WERI-Rb-1 (cell line): ENCODE results near the gene THOC6.
A peak's percentile ranks its signal among the peaks of the same experiment; 100 is the strongest.

Experiments used
- DNase-seq: peaks from one replicate; pipeline ENCODE4 v3.0.0-alpha.2; 2020
- H3K27ac ChIP-seq: fragments of 250-450 bp; sonication (Bioruptor Pico); 2 replicates; pipeline ENCODE4 v1.5.1; 2020; ENCODE audit warnings: mild to moderate bottlenecking, moderate library complexity
- H3K27me3 ChIP-seq: fragments of 250-450 bp; sonication (Bioruptor Pico); 2 replicates; pipeline ENCODE4 v1.5.1; 2021; ENCODE audit warnings: mild to moderate bottlenecking, low read depth, moderate library complexity; ENCODE audit not compliant: insufficient read depth, severe bottlenecking
- H3K36me3 ChIP-seq: fragments of 250-450 bp; sonication (Bioruptor Pico); 2 replicates; pipeline ENCODE4 v1.5.1; 2020; ENCODE audit warnings: mild to moderate bottlenecking, moderate library complexity
- H3K4me3 ChIP-seq: 2 replicates; pipeline ENCODE4 v1.5.1; 2011; ENCODE audit warnings: low read depth, mild to moderate bottlenecking, control low read depth, low read length
- H3K9me3 ChIP-seq: fragments of 250-450 bp; sonication (Bioruptor Pico); 2 replicates; pipeline ENCODE4 v1.5.1; 2021; ENCODE audit warnings: mild to moderate bottlenecking, moderate library complexity; ENCODE audit not compliant: severe bottlenecking
- CTCF ChIP-seq: IDR thresholded peaks from 2 replicates; pipeline ENCODE4 v1.5.1; 2011; ENCODE audit warnings: low read depth, mild to moderate bottlenecking, control low read depth, inconsistent platforms, low read length

The THOC6 gene

GRCh38 chr16:2982402-2982801 is 41.4 kb upstream of the THOC6 start:
- Histone ChIP-seq H3K27me3 (no peaks in the 10 kb centered on the region), H3K36me3 (peaks cover 21% of the 10 kb centered on the region), H3K27ac (peak overlapping the region; percentile 81), H3K4me3 (no peak overlapping the region), H3K9me3 (no peaks in the 10 kb centered on the region)
- no peak for TF ChIP-seq CTCF
- DNase-seq, result no peak

- no peaks in the 10 kb centered on the region for H3K27me3 ChIP-seq
- H3K27ac ChIP-seq, result peak overlapping the region; percentile 65
- peak; percentile 85 for TF ChIP-seq CTCF
- peaks cover 9% of the 10 kb centered on the region for H3K36me3 ChIP-seq
- no peaks in the 10 kb centered on the region for H3K9me3 ChIP-seq
- peak; percentile 86 for DNase-seq
- no peak overlapping the region; the same call in 1 of the 2 replicates for H3K4me3 ChIP-seq
These were observed 40.1 kb upstream of the THOC6 start for GRCh38 chr16:2983706-2984136.

- Histone ChIP-seq H3K9me3 (no peaks in the 10 kb centered on the region), H3K27me3 (no peaks in the 10 kb centered on the region), H3K4me3 (no peak overlapping the region), H3K27ac (no peak overlapping the region), H3K36me3 (no peaks in the 10 kb centered on the region)
- no peak for TF ChIP-seq CTCF
- no peak for DNase-seq
These were observed 38.4 kb upstream of the THOC6 start for GRCh38 chr16:2985462-2985861.

GRCh38 chr16:2985893-2986355 is 37.9 kb upstream of the THOC6 start:
- TF ChIP-seq CTCF, result no peak
- no peaks in the 10 kb centered on the region for H3K36me3 ChIP-seq
- no peaks in the 10 kb centered on the region for H3K9me3 ChIP-seq
- H3K27me3 ChIP-seq, result no peaks in the 10 kb centered on the region
- H3K27ac ChIP-seq, result peak overlapping the region; percentile 24; the same call in 1 of the 2 replicates
- DNase-seq, result no peak
- no peak overlapping the region for H3K4me3 ChIP-seq

GRCh38 chr16:2986623-2987188 is 37.1 kb upstream of the THOC6 start:
- TF ChIP-seq CTCF, result no peak
- H3K4me3 ChIP-seq, result no peak overlapping the region

GRCh38 chr16:2987286-2987685 is 36.5 kb upstream of the THOC6 start:
- H3K9me3 ChIP-seq, result no peaks in the 10 kb centered on the region
- H3K27ac ChIP-seq, result no peak overlapping the region
- DNase-seq, result no peak
- no peak for TF ChIP-seq CTCF
- no peaks in the 10 kb centered on the region for H3K27me3 ChIP-seq
- no peak overlapping the region for H3K4me3 ChIP-seq
- H3K36me3 ChIP-seq, result no peaks in the 10 kb centered on the region

More at GRCh38 chr16:2986623-2987188, 37.1 kb upstream of the THOC6 start:
- H3K27ac ChIP-seq, result no peak overlapping the region
- H3K36me3 ChIP-seq, result no peaks in the 10 kb centered on the region
- H3K9me3 ChIP-seq, result no peaks in the 10 kb centered on the region
- H3K27me3 ChIP-seq, result no peaks in the 10 kb centered on the region
- no peak for DNase-seq
